ENCODE results near the gene TMBIM1. TPM values are rescaled to one million over a fixed set of nuclear protein-coding genes. Genes with fewer than 3 reads are reported as not detected.

TMBIM1 gene, protein sequence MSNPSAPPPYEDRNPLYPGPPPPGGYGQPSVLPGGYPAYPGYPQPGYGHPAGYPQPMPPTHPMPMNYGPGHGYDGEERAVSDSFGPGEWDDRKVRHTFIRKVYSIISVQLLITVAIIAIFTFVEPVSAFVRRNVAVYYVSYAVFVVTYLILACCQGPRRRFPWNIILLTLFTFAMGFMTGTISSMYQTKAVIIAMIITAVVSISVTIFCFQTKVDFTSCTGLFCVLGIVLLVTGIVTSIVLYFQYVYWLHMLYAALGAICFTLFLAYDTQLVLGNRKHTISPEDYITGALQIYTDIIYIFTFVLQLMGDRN
- total RNA-seq (141 and 159 TPM in 2 replicates), polyA plus RNA-seq (229 and 243 TPM in 2 replicates), polyA minus RNA-seq (226 and 287 TPM in 2 replicates), Bru-seq, nascent RNA (percentile 77 among the genes with signal in this experiment), BruChase-seq, experiment 1, labeled RNA remaining after a 6-hour chase (percentile 95 among the genes with signal in this experiment), BruChase-seq, experiment 2, labeled RNA remaining after a 2-hour chase (percentile 87 among the genes with signal in this experiment)
- polyA plus RNA-seq (2011; cell fraction: cytosol; rRNA removed): 146 and 160 TPM in 2 replicates
- polyA plus RNA-seq (2011; cell fraction: nucleus; rRNA removed): 128 and 161 TPM in 2 replicates
- 198 and 248 TPM in 2 replicates for polyA plus RNA-seq (2012)
- polyA minus RNA-seq (2011; cell fraction: cytosol; rRNA and poly(A)+ RNA removed): 8.9 TPM
- 44.2 and 57.5 TPM in 2 replicates for polyA minus RNA-seq (2011; cell fraction: nucleus; rRNA and poly(A)+ RNA removed)
- long read RNA-seq, transcript TMBIM1-219 (10 exons, 2,874 nt): minor isoform, 7 of 303 reads
- long read RNA-seq, transcript TMBIM1-201 (12 exons, 2,371 nt): major isoform, 143 of 303 reads
- long read RNA-seq, partial matches to known transcripts: 92 of 303 reads
- long read RNA-seq, other reads (novel, unspliced or antisense): 59 of 303 reads

DNA sequence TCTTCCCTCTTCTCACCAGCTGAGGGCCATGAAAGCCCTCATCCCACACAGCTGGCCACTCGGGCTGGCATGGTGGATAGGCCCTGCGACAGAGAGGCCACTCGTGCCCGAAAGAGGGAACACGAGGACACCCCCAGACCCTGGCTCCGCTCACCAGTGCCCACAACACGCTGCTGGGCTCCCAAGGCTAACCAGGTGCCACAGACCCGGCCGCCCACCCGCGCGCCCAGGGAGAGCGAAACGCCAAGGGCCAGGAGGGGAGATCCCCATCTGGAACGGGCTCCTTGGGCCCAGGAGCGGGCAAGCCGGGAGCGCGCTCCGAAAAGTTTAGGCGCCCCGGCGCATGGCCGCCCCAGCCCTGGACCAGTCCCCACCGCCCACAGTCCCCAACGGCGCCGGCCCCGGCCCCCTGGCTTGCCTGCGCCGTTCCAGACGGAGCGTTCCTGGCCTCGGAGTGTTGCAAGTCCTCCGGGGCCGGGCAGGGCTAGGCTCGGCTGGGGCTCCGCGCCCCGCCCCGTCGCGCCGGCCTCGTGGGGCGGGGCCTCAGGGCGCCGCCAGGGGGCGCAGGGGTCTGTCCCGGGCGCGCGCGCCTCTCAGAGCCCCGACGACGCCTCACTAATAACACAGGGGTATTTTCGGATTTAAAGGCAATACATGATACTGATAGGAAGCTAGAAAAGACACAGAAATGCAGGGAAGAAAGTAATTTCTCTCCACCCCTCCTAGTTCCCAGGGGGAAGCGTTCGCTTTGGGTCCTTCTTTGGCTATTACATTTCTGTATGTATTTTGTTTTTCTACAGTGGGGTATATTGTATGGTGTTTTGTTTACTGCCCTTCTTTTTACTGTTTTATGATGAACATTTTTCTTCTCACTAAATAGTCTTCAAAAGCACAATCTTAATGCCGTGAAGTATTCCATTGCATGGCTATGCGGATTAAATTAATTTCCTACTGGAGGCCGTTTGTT is at the start of gene TMBIM1:
TSS of gene TMBIM1 (minus strand) at position 456 of the 967 bp plus-strand sequence. CDS start 10,362 bp downstream, outside the sequence.
- DNase-seq (ENCODE audit: low read depth, low spot score) (peak; percentile 69), FAIRE-seq (no peak)
- H3K4me2 ChIP-seq (ENCODE audit: insufficient read depth, low read length): peak within 1 kb of the TSS; percentile 84
- H2AFZ ChIP-seq (ENCODE audit: low read depth, low read length): peak within 1 kb of the TSS; percentile 59
- TSS peak; percentile 22 for BruUV-seq (replicated peaks)
- CTCF ChIA-PET: interaction anchor here (0.6 to 3.5 kb wide), 8 partner anchors 9 to 104 kb away, joined by 3 to 51 read pairs (median 4); partner anchors contain the start of genes AAMP, CATIP and PNKD
- TF ChIP-seq CTCF (IDR thresholded peaks at IDR 0.05; ENCODE audit: extremely low read depth in 1 of 2, insufficient read depth in 1 of 2, low read depth in 1 of 2, low read length in 2 of 2) (peak; percentile 61 to 97), POLR2A (IDR thresholded peaks at IDR 0.05; ENCODE audit: low read depth, low read length) (peak; percentile 68), POLR2AphosphoS5 (IDR thresholded peaks at IDR 0.05; ENCODE audit: insufficient read depth, low read depth, low read length) (peak; percentile 85), MYC (IDR thresholded peaks at IDR 0.05; ENCODE audit: low read depth, low read length) (no peak), FOS (IDR thresholded peaks at IDR 0.05; ENCODE audit: borderline replicate concordance, insufficient read depth, low read length) (no peak)
- peak within 1 kb of the TSS; percentile 69 to 79 (median 74) for H3K4me3 ChIP-seq (replicated peaks in 1 of 3; ENCODE audit: insufficient read depth in 1 of 3, low read depth in 1 of 3, low read length in 3 of 3)
- H3K27me3 ChIP-seq (ENCODE audit: control insufficient read depth in 2 of 2, insufficient read depth in 2 of 2, low read length in 2 of 2): no peaks in the 10 kb centered on the region
- no peaks in the 10 kb centered on the region for H4K20me1 ChIP-seq (replicated peaks; ENCODE audit: control insufficient read depth, extremely low read depth, insufficient read depth, low read length)
- peak within 1 kb of the TSS; percentile 77 for H3K9ac ChIP-seq (replicated peaks; ENCODE audit: extremely low read depth, insufficient read depth, low read length)
- peaks cover 63% of the 10 kb centered on the region for H3K4me1 ChIP-seq (ENCODE audit: control insufficient read depth, extremely low read depth, insufficient read depth, low read length)
- H3K36me3 ChIP-seq (ENCODE audit: control insufficient read depth in 2 of 2, extremely low read depth in 1 of 2, insufficient read depth in 2 of 2, low read length in 2 of 2): no peaks in the 10 kb centered on the region
- H3K79me2 ChIP-seq (ENCODE audit: control insufficient read depth, insufficient read depth, low read length): peaks cover 42% of the 10 kb centered on the region
- intact Hi-C loops (cut with micrococcal nuclease): loop anchor here (1.0 to 2.0 kb wide), 3 partner anchors 20 to 104 kb away; partner anchors contain the start of gene CATIP
- no peaks in the 10 kb centered on the region for H3K9me1 ChIP-seq (replicated peaks; ENCODE audit: control insufficient read depth, extremely low read depth, insufficient read depth, low read length)
- H3K27ac ChIP-seq (ENCODE audit: insufficient read depth, low read depth, low read length): peak within 1 kb of the TSS; percentile 63
- no peaks in the 10 kb centered on the region for H3K9me3 ChIP-seq (replicated peaks; ENCODE audit: control insufficient read depth, insufficient read depth, low read length)
- dilution Hi-C loops (cut with MboI; ENCODE audit: extremely low pct_ligation_motif_present, low sequenced_read_pairs): no loop called here
- POLR2A ChIA-PET: no interaction called here
